HG03354 (cell line): ENCODE results near the gene GATAD2A.
A peak's percentile ranks its signal among the peaks of the same experiment; 100 is the strongest.

Source experiments
- ATAC-seq: cut with Tn5 transposase; IDR thresholded peaks from one replicate; pipeline ENCODE4 v1.9.1; 2021; ENCODE audit warnings: mild to moderate bottlenecking; ENCODE audit not compliant: unreplicated experiment, poor library complexity, severe bottlenecking

The GATAD2A gene

GRCh38 chr19:19500975-19501644, 95.6 kb downstream of the GATAD2A start:
- ATAC-seq, result no peak

GRCh38 chr19:19501798-19502197, 96.3 kb downstream of the GATAD2A start:
- no peak for ATAC-seq

- no peak for ATAC-seq
Observed at GRCh38 chr19:19502281-19502680, 96.8 kb downstream of the GATAD2A start.

GRCh38 chr19:19502808-19503602, 97.5 kb downstream of the GATAD2A start:
- ATAC-seq, result no peak

- ATAC-seq, result no peak
Observed at GRCh38 chr19:19504754-19505668, 99.5 kb downstream of the GATAD2A start.

- ATAC-seq, result no peak
Observed at GRCh38 chr19:19505669-19506326, 100.3 kb downstream of the GATAD2A start.

GRCh38 chr19:19506592-19506991, 101.1 kb downstream of the GATAD2A start:
- no peak for ATAC-seq

GRCh38 chr19:19507354-19507753, 101.9 kb downstream of the GATAD2A start:
- ATAC-seq, result no peak

- no peak for ATAC-seq
Observed at GRCh38 chr19:19508217-19508616, 102.7 kb downstream of the GATAD2A start.

- no peak for ATAC-seq
Observed at GRCh38 chr19:19510432-19510831, 105.0 kb downstream of the GATAD2A start.

GRCh38 chr19:19513682-19514081, 108.2 kb downstream of the GATAD2A start:
- no peak for ATAC-seq

- no peak for ATAC-seq
Observed at GRCh38 chr19:19514215-19514657, 108.8 kb downstream of the GATAD2A start.

GRCh38 chr19:19514881-19515641, 109.6 kb downstream of the GATAD2A start, which contains the start of gene TSSK6:
Gene TSSK6, minus strand, starts transcription at chr19:19515548. Its CDS starts 121 bp downstream, at chr19:19515427.
- no peak for ATAC-seq

GRCh38 chr19:19515642-19516519, 110.4 kb downstream of the GATAD2A start, which contains the start of gene NDUFA13:
Gene NDUFA13, plus strand, starts transcription at chr19:19516225. Its CDS starts 14 bp downstream, at chr19:19516239.
- ATAC-seq, result peak; percentile 90

GRCh38 chr19:19517235-19517619, 111.8 kb downstream of the GATAD2A start:
- no peak for ATAC-seq

GRCh38 chr19:19520989-19521388, 115.5 kb downstream of the GATAD2A start:
- no peak for ATAC-seq

GRCh38 chr19:19523177-19523576, 117.7 kb downstream of the GATAD2A start:
- ATAC-seq, result no peak

GRCh38 chr19:19524053-19524452, 118.6 kb downstream of the GATAD2A start:
- ATAC-seq, result no peak
